ENCODE measurements around the gene TMPRSS3. TPM values are rescaled to one million over a fixed set of nuclear protein-coding genes. Genes with fewer than 3 reads are reported as not detected.

TMPRSS3 gene
- total and polyA plus RNA-seq, 9 of the 15 experiments (the other 6 are each of a cell fraction or from before 2014, with no cell fraction given): 0.07 TPM; not detected in 8

DNA sequence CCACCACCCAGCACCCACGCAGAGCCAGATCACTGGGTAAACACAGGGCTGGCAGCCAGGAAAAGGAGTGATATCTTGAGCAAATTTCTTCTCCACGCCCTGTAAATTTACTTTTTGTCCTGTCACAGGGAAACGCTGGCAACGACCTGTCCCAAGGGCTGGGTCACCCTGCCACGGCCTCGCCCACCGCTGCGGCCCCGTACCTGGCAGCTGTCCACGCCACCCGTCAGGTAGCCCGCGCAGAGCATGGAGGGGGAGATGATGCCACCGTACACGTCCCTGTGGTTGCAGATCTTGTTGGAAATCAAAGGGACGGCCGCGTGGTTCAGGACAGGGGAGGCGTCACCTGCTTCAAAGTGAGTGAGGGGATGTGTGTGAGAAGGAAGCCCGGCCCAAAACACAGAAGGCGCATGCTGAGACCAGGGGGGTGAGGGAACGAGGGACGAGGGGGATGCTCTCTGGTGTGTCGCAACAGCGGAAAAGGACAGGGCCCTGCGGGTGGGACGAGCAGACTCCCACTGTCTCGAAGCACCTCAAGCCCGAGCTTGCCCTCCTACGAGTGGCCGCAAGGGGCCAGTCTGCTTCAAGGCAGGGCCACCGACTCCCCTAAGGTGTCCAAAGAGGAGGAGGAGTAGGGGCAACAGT is 19.4 kb downstream of the TMPRSS3 start (continued):
- peak; percentile 78 to 82 (median 81) for TF ChIP-seq CTCF (IDR thresholded peaks at IDR 0.05 in 2 of 3, conservative IDR thresholded peaks at IDR 0.05 in 1 of 3; ENCODE audit: insufficient read depth in 2 of 3, low read depth in 1 of 3, low read length in 3 of 3)
- TF ChIP-seq, protein P1, sequence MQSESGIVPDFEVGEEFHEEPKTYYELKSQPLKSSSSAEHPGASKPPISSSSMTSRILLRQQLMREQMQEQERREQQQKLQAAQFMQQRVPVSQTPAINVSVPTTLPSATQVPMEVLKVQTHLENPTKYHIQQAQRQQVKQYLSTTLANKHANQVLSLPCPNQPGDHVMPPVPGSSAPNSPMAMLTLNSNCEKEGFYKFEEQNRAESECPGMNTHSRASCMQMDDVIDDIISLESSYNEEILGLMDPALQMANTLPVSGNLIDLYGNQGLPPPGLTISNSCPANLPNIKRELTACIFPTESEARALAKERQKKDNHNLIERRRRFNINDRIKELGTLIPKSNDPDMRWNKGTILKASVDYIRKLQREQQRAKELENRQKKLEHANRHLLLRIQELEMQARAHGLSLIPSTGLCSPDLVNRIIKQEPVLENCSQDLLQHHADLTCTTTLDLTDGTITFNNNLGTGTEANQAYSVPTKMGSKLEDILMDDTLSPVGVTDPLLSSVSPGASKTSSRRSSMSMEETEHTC (IDR thresholded peaks at IDR 0.05): no peak
- no peak for TF ChIP-seq BRCA1 (IDR thresholded peaks at IDR 0.05)
- TF ChIP-seq BRCA1 (CRISPR knock-in tag; IDR thresholded peaks at IDR 0.05): no peak
- TF ChIP-seq ESRRA (IDR thresholded peaks at IDR 0.05; ENCODE audit: borderline replicate concordance, low read depth): no peak
- TF ChIP-seq VEZF1 (CRISPR knock-in tag; IDR thresholded peaks at IDR 0.05): no peak
- TF ChIP-seq REST (IDR thresholded peaks at IDR 0.05; ENCODE audit: borderline replicate concordance): peak; percentile 65; the same call in 1 of the 2 replicates
- TF ChIP-seq REST (CRISPR knock-in tag; IDR thresholded peaks at IDR 0.05; ENCODE audit: low read depth): no peak
- TF ChIP-seq, protein P2, sequence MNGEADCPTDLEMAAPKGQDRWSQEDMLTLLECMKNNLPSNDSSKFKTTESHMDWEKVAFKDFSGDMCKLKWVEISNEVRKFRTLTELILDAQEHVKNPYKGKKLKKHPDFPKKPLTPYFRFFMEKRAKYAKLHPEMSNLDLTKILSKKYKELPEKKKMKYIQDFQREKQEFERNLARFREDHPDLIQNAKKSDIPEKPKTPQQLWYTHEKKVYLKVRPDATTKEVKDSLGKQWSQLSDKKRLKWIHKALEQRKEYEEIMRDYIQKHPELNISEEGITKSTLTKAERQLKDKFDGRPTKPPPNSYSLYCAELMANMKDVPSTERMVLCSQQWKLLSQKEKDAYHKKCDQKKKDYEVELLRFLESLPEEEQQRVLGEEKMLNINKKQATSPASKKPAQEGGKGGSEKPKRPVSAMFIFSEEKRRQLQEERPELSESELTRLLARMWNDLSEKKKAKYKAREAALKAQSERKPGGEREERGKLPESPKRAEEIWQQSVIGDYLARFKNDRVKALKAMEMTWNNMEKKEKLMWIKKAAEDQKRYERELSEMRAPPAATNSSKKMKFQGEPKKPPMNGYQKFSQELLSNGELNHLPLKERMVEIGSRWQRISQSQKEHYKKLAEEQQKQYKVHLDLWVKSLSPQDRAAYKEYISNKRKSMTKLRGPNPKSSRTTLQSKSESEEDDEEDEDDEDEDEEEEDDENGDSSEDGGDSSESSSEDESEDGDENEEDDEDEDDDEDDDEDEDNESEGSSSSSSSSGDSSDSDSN (IDR thresholded peaks at IDR 0.05; ENCODE audit: borderline replicate concordance in 1 of 2, low read depth in 2 of 2, low read length in 2 of 2): no peak
- TF ChIP-seq TCF7L2 (IDR thresholded peaks at IDR 0.05; ENCODE audit: low read depth, low read length): no peak
- TF ChIP-seq RB1 (IDR thresholded peaks at IDR 0.05; ENCODE audit: low read depth): no peak
- no peak for TF ChIP-seq RCOR1 (IDR thresholded peaks at IDR 0.05; ENCODE audit: borderline replicate concordance in 1 of 2, low read depth in 2 of 2, low read length in 2 of 2)
